Activated CD4-positive, alpha-beta T cell treated with anti-CD3 and anti-CD28 coated beads, Interleukin-2, amount 50 U/mL, for 16 hours (primary cell): ENCODE data around the gene ATP6V1B1.
"Not testable (repeated sequence)": the region's sequence is repeated elsewhere in the genome, so short reads cannot be mapped to it uniquely, and the experiment has no call there.

Source experiments
- DNase-seq: peaks from one replicate; pipeline ENCODE4 v3.0.0-alpha.2; 2020

ATP6V1B1 gene

DNA sequence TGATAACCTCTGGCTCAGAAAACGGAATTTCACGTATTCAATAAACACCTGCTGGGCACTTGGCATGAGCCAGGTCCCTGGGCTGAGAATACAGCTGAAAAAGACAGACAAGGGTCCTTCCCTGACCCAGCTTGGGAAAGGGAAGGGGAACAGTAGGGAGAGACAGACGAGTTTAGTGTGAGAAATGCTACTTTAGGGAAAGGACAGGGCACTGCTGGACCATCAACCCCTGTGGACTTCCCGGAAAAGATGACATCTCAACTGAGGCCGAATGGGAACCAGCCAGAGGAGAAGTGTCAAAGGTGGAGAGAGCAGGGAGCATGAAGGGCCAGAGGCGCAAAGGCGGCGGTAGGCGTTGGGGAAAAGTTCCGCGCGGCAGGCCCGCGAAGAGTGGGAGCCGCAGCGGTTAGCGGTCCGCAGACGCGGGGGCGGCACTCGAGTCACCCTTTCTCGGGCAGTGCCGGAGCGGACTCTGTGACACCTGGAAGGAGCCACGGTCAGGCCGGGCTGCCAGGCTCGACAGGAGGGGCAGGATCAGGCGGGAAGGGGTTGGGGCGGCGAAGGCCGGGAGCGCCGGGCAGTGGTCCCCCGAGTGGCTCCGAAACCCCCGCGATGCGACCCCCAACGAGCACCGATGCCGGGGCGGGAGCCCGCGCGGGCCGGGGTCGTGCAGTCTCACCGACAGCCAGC lies 58.5 kb downstream of the ATP6V1B1 start:
- peak; percentile 14 for DNase-seq

DNA sequence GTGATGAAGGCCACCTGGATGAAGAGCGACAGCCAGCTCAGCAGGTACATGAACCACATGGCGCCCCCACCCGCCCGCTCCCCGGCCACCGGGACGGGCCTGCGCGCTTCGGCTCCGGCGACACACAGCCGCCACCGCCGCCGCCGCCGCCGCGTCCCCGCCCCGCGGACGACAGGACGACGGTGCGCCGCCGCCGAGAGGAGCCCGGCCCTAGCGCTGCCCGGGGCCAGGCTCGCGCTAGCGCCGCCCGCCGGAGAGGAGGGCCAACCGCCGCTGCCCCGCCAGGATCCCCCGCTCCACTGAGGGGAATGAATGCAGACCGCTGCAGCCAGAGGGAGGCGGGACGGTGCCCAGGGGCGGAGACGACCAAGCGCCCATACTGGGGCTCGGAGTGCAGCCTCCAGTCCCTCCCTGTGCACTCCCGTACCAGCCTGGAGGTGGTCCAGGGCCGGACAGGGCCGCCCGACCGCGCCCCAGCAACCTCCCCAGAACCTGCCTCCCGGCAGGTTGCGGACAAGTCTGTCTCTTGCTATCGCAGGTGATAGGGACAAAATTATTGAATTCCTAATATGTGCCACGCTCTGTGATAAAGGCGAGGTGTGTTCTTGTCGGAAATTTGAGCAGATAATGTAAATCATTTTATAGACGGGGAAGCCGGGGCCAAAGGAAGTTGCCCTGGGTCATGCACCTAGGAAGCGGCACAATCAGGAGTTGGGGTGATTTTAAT lies 59.2 kb downstream of the ATP6V1B1 start, which contains the start of gene TEX261:
TEX261 (minus strand) TSS at position 175 of the 727 bp plus-strand sequence; CDS start at position 59, 116 bp downstream.
- DNase-seq: peak; percentile 93

DNA sequence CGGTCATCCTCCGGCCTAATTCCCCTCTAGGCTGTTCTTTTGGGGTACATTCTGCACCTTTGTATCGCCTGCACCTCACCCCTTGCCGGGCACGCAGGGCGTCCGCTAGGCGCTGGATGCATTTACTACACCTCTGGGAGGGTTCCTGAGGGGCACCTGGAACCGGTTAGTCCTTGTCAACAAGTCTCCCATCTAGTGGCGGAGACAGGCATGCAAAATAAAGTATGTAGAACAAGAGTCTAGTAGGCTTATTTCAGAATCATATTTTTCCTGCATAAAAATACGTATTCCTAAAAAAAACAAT lies 59.7 kb downstream of the ATP6V1B1 start:
- DNase-seq: peak; percentile 58

DNA sequence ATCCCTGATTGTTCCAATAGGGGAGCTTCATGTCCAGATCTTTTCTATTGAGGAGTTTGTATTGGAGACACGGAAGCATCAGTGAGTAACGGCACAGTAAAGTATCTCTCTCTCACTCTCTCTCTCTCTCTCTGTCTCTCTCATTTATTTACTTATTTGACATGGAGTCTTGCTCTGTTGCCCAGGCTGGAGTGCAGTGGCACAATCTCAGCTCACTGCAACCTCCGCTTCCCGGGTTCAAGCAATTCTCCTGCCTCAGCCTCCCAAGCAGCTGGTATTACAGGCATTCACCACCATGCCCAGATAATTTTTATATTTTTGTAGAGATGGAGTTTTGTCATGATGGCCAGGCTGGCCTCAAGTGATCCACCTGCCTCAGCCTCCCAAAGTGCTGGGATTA lies 63.2 kb downstream of the ATP6V1B1 start:
- not testable (repeated sequence) for DNase-seq

DNA sequence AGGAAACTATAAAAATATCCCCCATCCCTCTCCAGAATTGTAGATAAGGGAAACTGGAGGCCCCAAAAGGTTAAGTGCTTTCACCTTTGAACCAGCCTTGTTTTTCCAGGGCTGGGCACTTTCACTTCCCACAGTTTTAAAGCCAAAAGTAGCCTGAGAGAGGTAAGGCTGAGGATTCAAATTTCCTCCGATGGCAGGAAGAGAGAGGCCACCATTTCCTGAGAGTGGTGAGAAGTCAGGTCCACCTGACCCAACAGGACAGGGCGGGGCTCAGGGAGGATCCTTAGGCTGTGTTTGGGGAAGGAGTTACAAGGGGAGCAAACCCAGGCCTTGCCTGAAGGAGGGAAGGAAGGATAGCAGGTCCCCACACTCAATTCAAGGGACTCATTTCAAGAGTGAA lies 63.7 kb downstream of the ATP6V1B1 start:
- no peak for DNase-seq

DNA sequence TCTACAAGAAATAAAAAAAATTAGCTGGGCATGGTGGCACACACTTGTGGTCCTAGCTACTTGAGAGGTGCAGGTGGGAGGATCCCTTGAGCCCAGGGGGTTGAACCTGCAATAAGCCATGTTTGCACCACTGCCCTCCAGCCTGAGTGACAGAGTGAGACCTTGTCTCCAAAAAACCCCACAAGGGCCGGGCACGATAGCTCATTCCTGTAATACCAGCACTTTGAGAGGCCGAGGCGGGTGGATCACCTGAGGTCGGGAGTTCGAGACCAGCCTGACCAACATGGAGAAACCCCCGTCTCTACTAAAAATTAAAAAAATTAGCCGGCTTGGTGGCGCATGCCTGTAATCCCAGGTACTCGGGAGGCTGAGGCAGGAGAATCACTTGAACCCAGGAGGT lies 64.2 kb downstream of the ATP6V1B1 start:
- not testable (repeated sequence) for DNase-seq

DNA sequence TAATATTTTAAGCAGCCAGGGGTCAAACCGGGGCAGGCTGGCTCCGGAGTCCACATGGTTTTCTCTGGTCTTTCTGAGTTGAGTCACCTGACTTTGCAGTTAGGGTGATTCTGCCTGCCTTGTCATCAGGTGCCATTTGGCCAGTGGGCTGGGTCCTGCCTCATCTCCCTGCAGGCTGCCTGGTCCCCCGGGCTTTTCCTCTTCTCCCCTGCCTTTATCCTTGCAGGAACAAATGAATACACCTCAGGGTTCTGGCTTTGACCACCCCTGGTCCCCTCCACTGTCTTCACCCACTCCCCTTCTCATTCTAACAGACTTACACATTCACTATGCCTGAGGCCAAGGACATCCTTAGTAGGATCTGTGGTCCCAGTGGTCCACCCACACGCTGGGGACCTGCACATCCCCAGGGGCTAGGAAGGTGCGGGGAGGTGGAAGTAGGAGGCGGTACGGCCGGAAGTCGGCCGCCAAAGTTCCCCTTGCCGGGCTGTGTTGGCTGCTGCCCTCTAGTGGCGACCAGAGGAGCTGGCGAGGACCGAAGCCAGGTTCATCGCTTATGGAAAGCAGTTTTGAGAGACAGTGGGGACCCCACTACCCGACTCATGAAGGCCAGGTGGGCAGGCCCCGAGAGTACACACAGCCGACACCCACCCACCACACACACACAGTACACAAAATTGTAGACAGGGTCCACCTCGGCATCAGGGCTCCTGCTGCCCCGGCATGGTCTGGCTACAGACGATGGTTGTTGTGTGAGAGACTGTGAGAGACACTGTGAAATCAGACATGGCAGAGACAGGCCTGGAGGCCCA lies 65.3 kb downstream of the ATP6V1B1 start:
- peak; percentile 88 for DNase-seq

DNA sequence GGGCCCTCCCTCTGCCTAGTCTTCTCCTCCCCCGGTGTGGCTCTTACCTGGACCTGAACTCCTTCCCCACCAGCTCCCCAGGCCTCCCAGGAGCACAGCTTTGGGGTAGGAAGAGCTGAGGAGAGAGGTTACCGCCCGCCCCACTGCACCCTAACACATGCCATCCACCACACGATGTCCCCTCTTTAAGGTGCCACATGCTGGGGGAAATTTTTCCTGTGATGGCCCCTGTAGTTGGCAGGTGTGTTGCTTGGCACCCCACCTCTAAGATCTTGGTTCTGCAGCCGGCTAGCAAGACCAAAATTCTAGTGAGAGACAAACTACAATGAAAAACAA lies 65.9 kb downstream of the ATP6V1B1 start:
- DNase-seq: no peak

DNA sequence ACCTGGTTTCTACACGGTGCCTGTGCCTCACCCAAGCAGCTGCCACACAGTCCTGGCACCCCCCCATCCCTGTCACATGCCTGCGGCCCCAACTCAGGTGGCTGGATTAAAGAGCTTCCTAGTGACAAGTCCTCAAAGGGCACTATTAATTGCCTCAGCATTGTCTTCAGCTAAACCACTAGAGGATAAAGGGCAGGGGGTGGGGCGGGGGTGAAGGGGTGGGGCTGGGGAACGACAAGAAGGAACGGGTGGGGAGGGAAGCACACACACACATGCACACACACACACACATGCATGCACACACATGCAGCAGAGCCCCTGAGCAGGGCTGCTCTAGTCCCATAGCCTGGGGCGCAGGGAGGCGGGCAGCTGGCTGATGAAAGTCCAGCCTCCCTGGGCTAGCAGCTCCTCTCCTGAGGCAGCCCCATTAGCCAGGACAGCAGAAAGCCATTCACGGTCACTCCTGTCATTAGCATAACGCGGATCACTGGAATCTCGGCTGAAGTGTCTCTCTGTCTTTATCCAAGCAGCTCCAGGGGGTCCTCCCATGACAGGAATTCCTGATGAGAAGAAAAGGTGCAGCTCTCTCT lies 66.4 kb downstream of the ATP6V1B1 start:
- no peak for DNase-seq

DNA sequence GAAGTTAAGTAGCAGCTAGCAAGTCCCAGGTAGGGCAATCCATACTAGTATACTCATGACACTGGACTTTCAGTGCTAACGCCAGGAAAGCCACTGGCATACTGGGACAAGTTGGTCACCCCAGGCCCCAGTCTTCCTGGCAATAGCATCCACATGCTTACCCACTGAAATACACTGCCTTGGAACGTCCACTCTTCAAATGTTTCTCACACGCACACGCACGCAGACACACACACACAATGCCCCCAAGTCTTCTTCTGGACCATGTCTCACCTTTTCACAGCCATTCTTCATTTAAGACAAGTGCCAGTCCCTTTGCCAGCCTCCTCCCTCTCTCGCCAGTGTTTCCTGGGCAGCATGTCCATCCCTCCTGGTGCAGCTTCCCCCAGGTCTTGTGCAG lies 67.7 kb downstream of the ATP6V1B1 start:
- no peak for DNase-seq

DNA sequence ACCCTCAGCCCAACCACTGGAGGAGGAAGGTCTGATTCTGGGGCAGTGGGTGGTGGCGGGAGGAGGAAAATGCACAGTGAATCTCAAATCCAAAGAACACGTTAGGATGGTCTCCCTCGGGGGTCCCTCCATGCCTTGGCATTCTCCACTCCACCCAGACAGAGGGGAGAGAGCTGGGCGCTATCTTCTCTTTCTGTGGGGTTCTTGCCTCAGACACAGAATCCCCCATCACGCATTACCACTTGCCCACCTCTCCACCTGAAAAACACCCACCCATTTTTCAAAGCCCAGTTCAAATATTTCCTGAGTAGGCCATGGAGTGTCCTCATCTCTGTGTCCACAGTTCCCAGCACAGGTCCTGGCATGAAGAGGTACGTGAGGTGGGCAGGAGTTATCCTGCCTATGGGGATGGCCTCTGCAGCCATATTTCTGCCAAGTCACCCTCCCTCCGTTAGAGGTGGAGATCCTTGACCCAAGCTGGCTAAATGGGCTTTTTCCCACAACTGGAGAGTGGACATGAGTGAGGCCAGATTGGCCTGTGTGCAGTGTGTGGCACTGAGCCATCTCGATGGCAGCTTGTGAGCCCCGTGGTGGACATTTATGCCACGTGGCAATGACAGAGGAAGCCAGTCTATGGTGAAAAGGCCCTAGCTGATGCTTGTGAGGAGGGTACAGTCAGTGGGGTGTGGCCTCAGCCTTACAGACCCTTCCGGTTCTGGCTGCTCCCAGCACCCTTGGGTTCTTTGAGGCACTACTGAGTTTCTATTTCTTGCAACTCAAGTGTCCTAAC lies 68.5 kb downstream of the ATP6V1B1 start:
- no peak for DNase-seq

DNA sequence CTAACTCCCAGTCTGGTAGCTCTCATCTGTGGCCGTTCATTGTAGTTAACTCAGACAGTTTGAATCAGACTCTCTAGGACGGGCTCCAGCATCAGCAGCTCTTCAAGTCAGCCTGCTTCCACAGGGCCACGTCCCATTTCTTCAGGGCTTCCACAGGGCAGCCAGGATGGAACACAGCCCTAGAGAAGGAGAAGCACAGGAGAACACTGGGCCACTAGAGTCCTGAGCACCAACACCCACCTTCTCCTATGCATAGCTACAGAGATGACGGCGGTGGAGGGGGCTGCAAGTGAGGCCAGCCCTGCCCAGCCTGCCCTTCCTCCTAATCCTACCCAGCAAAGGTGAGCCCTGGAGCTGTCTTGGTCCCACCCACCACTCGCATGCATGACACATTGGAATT lies 69.2 kb downstream of the ATP6V1B1 start:
- no peak for DNase-seq

DNA sequence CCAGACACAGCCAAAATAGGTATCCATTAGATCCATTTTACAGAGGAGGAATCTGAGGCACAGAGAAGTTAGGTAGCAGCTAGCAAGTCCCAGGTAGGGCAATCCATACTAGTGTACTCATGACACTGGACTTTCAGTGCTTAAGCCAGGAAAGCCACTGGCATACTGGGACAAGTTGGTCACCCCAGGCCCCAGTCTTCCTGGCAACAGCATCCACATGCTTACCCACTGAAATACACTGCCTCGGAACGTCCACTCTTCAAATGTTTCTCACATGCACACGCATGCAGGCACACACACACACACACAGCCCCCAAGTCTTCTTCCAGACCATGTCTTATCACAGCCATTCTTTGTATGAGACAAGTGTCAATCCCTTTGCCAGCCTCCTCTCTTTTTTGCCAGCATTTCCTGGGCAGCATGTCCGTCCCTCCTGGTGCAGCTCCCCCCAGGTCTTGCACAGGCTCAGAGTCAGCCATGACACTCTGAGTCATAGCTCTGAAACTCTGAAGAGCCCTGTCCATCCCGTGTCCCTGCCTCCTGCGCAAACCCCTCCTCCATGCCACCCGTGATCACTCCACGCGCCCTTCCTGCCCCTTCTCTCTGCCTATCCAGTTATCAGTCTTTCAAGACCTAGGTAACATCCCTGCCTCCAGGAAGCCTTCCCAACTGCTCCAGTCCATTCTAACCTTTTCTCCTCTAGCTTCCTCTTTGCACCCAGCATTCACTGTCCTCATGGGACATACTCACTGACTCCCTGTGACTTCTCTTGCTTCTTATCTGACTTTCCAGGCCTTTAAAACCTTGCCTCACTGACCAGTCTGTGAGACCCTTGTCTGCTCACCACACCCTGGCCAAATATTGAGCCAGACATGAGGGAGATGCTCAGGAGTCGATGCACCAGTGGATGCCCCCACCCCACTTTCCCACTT lies 69.8 kb downstream of the ATP6V1B1 start:
- DNase-seq: no peak

DNA sequence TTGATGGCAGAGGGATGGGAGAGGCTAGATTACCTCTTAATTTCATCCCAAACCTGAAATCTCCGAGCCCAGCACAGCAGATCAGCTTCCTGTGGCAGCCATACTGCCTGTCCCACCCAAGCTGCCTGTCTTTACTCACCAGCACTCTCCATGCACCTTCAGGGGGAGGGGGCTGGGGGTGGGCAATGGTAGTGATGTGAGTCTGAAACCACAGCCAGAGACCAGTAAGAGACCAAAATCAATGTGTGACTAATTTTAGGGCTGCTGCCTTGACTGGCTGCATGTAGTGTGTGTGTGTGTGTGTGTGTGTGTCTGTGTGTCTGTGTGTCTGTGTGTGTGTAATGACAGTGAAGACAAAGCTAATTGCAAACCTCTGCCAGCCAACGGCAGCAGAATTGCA lies 70.6 kb downstream of the ATP6V1B1 start:
- no peak for DNase-seq

DNA sequence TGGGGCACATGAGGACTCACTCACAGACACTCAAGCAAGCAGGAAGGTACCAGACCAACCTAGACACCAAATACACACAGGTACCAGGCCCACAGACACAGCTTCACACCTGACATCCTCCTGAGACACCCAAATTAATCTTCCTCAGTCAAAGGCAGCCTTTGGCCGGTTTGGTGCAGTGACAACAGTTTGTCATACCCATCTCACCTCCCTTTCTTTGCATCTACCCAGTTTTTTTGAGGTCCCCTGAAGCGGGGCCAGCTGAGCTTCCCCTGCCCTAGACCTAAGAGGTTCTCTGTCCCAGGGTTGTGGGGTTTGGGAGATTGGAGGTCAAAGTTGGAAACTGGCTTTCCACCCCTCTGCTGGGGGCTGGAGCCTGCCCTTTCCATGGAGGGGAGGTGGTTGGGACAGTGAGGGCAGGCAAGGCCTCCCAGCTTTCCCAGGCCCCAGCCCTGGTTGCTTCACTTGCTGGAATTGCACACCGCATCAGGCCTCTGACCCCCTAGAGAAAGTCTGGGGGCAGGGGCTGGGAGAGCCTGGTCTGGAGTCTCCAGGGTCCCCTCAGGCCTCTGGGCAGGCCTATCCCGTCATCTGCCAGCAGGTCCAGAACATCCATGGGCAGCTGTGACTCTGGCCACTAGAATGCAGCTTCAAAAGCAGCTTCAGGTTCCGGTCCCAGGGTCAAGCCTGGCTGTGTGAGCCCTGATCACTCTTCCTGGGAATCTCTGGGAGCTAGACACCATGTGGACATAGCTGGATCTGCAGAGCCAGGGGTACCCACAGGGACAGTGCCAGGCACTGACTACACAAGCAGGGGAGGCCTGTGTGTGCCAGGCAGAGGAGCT lies 71.5 kb downstream of the ATP6V1B1 start:
- no peak for DNase-seq

DNA sequence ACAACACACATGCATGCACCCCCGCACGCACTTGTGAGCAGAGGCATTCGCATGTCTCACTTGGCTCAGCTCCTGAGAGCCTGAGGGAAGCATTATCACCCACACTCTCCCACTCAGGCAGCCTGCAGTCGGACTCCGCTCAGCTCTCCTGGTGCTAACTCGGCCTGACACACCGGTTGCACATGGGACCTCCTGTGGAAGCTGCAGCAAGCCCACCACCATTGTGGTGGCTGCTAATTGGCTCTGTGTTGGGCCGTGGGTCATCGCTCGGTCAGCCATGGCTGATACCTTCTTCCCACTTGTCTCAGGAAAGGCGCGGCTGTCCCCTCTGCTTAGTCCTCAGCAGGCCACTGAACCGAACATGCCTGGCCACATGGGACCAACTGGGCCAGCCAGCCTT lies 72.6 kb downstream of the ATP6V1B1 start:
- no peak for DNase-seq

DNA sequence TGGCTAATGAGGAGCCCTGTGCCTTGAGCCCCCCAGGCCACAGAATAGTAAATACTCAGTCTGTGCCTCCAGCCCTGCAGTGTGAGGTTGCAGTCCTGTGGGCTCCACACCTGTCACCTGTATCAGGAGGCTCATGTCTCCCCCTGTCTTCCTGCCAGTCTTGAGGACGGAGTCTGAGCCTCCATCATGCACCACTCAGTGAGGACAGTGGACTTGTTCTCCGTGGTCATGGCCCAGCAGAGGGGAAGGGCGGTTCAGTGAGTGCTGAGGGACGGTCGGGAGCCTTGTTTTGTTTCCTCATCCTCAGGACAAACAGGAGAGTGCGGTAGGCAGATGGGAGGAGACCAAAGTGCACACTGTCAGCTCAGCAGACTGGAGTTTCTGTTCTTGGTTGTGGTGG lies 76.1 kb downstream of the ATP6V1B1 start:
- not testable (repeated sequence) for DNase-seq
